Fibroblast of skin of left biceps (primary cell): ENCODE measurements around the gene DNAJC1.
A peak's percentile ranks its signal among the peaks of the same experiment; 100 is the strongest.
"Not testable (repeated sequence)": the region's sequence is repeated elsewhere in the genome, so short reads cannot be mapped to it uniquely, and the experiment has no call there.

Experiments used
- DNase-seq, 2 experiments: peaks; one replicate each; pipeline ENCODE4 v3.0.0-alpha.2; 2013; ENCODE audit warnings: low read depth in 2 of 2

DNAJC1 gene

DNA sequence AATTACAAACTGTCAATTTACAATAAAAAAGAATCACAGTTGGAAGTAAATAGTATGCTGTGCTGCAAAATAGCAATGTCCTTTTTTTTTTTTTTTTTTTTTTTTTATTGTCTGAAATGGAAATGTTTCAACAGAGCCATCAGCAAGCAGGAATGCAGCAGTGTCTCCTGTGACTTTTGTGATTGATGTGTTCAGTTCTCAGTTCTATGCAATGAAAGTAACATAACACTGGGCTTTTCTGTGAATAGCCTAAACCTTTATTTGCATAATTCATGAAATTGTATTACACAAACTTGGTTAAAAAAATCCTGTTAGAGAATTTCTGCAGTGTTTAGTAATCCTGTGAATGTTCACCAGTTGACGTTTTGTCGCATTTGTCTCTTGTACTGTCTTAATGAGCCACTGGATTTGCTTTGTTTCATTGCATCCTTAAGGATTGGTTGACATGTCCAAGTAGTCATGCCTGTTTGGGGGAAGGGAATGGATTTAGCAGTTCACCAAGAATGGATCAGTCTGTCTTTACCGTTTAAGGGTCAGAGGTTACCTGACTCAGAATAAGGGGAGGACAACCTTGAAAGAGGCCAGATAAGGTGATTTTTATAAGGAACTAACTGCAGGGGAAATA, 276.8 kb downstream of the DNAJC1 start:
- DNase-seq: peak in 1 of 2 experiments; percentile 8

GRCh38 chr10:21724687-21725367, 278.7 kb downstream of the DNAJC1 start:
- DNase-seq: peak; percentile 100

DNA sequence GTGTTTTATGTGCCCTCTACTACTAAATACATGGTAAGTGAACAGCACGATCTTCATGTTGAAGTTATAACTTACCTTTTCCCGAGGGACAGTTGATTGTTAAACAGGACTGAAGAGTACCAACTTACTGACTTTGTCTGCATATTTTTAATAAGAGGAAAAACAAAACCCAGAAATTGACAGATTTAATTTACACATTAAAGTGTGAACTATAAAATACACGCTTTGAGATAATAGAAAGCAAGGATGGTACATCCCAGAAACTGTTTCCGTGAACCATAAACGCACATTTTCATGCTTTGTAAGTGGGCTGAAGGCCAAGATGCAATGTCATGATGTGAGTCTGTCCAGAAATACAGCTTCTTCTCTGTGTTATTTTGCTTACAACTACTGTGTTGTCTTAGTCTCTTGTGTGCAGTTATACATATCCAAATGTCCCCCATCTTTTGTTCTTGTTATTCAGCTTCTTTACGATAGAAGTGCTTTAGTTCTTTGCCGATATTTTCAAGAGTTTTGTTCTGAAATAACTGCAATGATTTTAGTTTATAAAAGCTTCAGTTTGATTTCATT, 279.4 kb downstream of the DNAJC1 start:
- DNase-seq: peak in 1 of 2 experiments; percentile 3

- DNase-seq: no peak
Measured at GRCh38 chr10:21722209-21722608, 281.3 kb downstream of the DNAJC1 start.

GRCh38 chr10:21721000-21721665, 282.4 kb downstream of the DNAJC1 start:
- DNase-seq: no peak

- DNase-seq: no peak
Measured at GRCh38 chr10:21720090-21720489, 283.4 kb downstream of the DNAJC1 start.

DNA sequence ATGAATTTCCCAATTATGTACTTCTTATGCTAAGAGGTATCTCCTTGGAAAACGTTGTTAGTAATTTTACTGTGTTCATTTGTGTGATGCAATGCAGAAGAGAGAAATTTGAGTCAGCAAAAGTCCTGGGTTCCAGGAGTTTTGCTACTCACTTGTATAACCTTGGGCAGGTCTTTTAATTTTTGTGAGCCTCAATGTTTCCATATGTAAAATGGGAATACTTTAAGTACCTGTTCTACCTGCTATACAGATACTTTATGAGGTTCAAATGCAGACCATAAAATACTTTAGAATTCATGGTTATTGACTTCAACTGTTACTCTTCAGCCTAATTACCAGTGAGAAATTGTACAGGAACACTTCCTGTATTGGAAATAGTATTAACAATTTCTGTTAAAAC, 284.0 kb downstream of the DNAJC1 start:
- no peak for DNase-seq

GRCh38 chr10:21717437-21718054, 286.0 kb downstream of the DNAJC1 start:
- not testable (repeated sequence) for DNase-seq

- no peak for DNase-seq
Measured at GRCh38 chr10:21715531-21716195, 287.9 kb downstream of the DNAJC1 start.

- DNase-seq: no peak
Measured at GRCh38 chr10:21712975-21713374, 290.6 kb downstream of the DNAJC1 start.

DNA sequence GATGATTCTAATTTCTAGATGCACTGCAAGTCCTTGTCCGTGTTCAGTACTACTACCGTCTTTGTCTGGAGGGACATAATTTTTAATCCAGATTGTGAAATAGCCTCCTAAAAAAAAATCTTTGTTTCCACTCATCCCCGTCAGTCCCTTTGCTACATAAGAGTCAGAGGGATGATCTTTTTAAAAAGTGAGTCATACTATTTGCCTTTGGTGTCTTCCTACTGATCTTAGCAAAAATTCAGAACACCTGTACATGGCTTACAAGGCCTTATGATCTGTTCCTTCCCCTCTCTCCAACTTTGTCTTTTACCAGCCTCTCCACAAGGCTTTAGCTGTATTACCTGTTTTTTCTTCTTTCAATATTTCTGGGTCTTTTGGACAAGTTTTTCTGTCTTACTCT, 296.0 kb downstream of the DNAJC1 start:
- no peak for DNase-seq
